MM.1S (cell line): ENCODE measurements around the gene DCTN5.

Experiments
- EZH2phosphoT487 ChIP-seq: fragments of 300-600 bp; sonication (generic); IDR thresholded peaks from 2 replicates; pipeline ENCODE4 v1.6.1; 2018; ENCODE audit warnings: antibody characterized with exemption, low read length
- TF ChIP-seq, protein P1 (sequence below): fragments of 300-600 bp; sonication (generic); IDR thresholded peaks from 2 replicates; pipeline ENCODE4 v1.5.1; 2016; ENCODE audit warnings: antibody characterized with exemption, low read length, mixed read lengths

DNA sequence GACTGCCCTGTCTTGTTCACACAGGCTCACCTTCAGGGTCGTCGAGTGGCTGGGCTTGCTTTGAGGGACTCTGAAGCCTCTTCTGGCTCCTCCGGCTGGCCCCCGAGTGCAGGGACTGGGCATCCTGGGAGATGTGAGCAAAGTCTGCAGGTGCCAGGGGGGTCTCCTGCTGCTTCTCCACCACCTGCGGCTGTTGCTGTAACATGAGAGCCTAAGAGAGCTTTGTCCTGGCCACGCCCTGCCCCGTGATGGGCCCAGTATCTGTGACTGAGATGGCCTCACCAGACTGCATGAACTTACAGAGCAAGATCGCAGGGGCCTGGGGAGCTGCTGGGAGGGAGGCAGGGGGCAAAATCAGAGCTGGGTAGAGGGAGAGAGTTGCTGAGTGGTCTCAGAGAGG, 59.2 kb downstream of the DCTN5 start:
- TF ChIP-seq, protein P1, sequence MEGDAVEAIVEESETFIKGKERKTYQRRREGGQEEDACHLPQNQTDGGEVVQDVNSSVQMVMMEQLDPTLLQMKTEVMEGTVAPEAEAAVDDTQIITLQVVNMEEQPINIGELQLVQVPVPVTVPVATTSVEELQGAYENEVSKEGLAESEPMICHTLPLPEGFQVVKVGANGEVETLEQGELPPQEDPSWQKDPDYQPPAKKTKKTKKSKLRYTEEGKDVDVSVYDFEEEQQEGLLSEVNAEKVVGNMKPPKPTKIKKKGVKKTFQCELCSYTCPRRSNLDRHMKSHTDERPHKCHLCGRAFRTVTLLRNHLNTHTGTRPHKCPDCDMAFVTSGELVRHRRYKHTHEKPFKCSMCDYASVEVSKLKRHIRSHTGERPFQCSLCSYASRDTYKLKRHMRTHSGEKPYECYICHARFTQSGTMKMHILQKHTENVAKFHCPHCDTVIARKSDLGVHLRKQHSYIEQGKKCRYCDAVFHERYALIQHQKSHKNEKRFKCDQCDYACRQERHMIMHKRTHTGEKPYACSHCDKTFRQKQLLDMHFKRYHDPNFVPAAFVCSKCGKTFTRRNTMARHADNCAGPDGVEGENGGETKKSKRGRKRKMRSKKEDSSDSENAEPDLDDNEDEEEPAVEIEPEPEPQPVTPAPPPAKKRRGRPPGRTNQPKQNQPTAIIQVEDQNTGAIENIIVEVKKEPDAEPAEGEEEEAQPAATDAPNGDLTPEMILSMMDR: no peak
- TF ChIP-seq EZH2phosphoT487: no peak
